ENCODE results near the gene SSUH2. TPM values are rescaled to one million over a fixed set of nuclear protein-coding genes. Genes with fewer than 3 reads are reported as not detected.

The SSUH2 gene
- total and polyA plus RNA-seq, 9 of the 15 experiments (the other 6 are each of a cell fraction or from before 2014, with no cell fraction given): 0.04 to 0.17 (median 0.04) TPM; not detected in 6

DNA sequence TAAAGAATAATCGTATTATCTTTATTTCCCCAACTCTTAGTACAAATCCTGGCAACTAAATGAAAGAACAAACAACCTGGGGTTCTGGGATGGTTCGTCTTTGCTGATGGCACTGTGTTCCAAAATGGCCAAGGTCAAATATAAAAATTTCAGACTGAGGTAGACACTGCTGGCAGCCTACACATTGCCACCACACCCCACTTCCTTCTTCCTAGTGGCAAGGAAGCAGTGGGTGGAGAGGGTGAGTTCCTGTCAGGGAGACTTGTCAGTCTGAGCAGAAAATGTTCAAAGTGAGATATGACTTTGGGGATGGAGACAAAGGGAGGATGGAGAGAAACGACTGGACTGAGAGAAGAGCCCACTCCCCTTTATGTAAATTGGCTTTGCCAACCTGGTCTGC is 73.3 kb downstream of the SSUH2 start:
- H3K9ac ChIP-seq (ENCODE audit: insufficient read depth in 1 of 2, low read depth in 2 of 2, low read length in 2 of 2): no peak overlapping the region
- WGBS (ENCODE audit: insufficient coverage, low coverage, missing lambda C conversion rate): 0% methylated on average over 3 of the region's 3 CpGs
- CTCF ChIA-PET (ENCODE audit: low intra/inter-chr PET ratio): no interaction called here
- H3K4me1 ChIP-seq (replicated peaks in 1 of 2; ENCODE audit: control insufficient read depth in 2 of 2, insufficient read depth in 2 of 2, low read length in 2 of 2): no peaks in the 10 kb centered on the region
- H3K4me3 ChIP-seq: no peak overlapping the region
- no peak overlapping the region for H3K4me2 ChIP-seq (ENCODE audit: insufficient read depth, low read length)
- H2AFZ ChIP-seq (ENCODE audit: low read depth, low read length): no peak overlapping the region
- no peaks in the 10 kb centered on the region for H3K27me3 ChIP-seq (ENCODE audit: control insufficient read depth in 2 of 2, insufficient read depth in 2 of 2, low read length in 2 of 2)
- POLR2A ChIA-PET: no interaction called here
- no TSS peak for BruUV-seq (replicated peaks)
- no peaks in the 10 kb centered on the region for H4K20me1 ChIP-seq (replicated peaks; ENCODE audit: control insufficient read depth, insufficient read depth, low read length)
- H3K27ac ChIP-seq (ENCODE audit: extremely low read depth, low read depth, low read length): no peak overlapping the region
- ATAC-seq (no peak), FAIRE-seq (no peak), DNase-seq (ENCODE audit: extremely low read depth in 1 of 4, low spot score in 3 of 4) (no peak)
- TF ChIP-seq DPF2 (IDR thresholded peaks at IDR 0.05): no peak
- no peak for TF ChIP-seq NFIC (IDR thresholded peaks at IDR 0.05)
- TF ChIP-seq MCM3 (IDR thresholded peaks at IDR 0.05): no peak
- TF ChIP-seq MAZ (CRISPR knock-in tag; conservative IDR thresholded peaks at IDR 0.05 in 1 of 2, IDR thresholded peaks at IDR 0.05 in 1 of 2): no peak
- no peak for TF ChIP-seq ILF3 (IDR thresholded peaks at IDR 0.05; ENCODE audit: borderline replicate concordance)
- TF ChIP-seq RAD21 (CRISPR knock-in tag; conservative IDR thresholded peaks at IDR 0.05 in 1 of 2, IDR thresholded peaks at IDR 0.05 in 1 of 2): no peak
- TF ChIP-seq ELF2 (CRISPR knock-in tag; IDR thresholded peaks at IDR 0.05): no peak
- TF ChIP-seq PTBP1 (IDR thresholded peaks at IDR 0.05; ENCODE audit: low read depth, low read length): no peak
- TF ChIP-seq MBD2 (IDR thresholded peaks at IDR 0.05; ENCODE audit: borderline replicate concordance, low read depth): no peak
- no peak for TF ChIP-seq RBM34 (IDR thresholded peaks at IDR 0.05; ENCODE audit: borderline replicate concordance, insufficient read depth, low read length)
- no peak for TF ChIP-seq SRSF3 (IDR thresholded peaks at IDR 0.05; ENCODE audit: insufficient read depth, low read length)
- TF ChIP-seq ZNF75A (CRISPR knock-in tag; IDR thresholded peaks at IDR 0.05): no peak
- no peak for TF ChIP-seq EWSR1 (IDR thresholded peaks at IDR 0.05; ENCODE audit: borderline replicate concordance, low read depth, partially characterized antibody)
- TF ChIP-seq POLR2A (conservative IDR thresholded peaks at IDR 0.05): no peak
- no peak for TF ChIP-seq E2F3 (CRISPR knock-in tag; IDR thresholded peaks at IDR 0.05)
- TF ChIP-seq ZNF76 (CRISPR knock-in tag; IDR thresholded peaks at IDR 0.05; ENCODE audit: borderline replicate concordance): no peak
- TF ChIP-seq FOXM1 (IDR thresholded peaks at IDR 0.05; ENCODE audit: low read depth): no peak
- no peak for TF ChIP-seq FOXM1 (CRISPR knock-in tag; IDR thresholded peaks at IDR 0.05; ENCODE audit: low read depth)
- TF ChIP-seq DDX20 (tag; IDR thresholded peaks at IDR 0.05; ENCODE audit: low read depth): no peak
- TF ChIP-seq ZNF551 (CRISPR knock-in tag; IDR thresholded peaks at IDR 0.05): no peak
- no peaks in the 10 kb centered on the region for H3K9me1 ChIP-seq (ENCODE audit: control insufficient read depth, insufficient read depth, low read length)
- H3K79me2 ChIP-seq (ENCODE audit: control insufficient read depth, insufficient read depth, low read length): no peaks in the 10 kb centered on the region
- in situ Hi-C loops (cut with MboI) (no loop called here), intact Hi-C loops (cut with micrococcal nuclease) (no loop called here)
- no peaks in the 10 kb centered on the region for H3K9me3 ChIP-seq (replicated peaks; ENCODE audit: control insufficient read depth, insufficient read depth, low read depth, low read length)
- no peaks in the 10 kb centered on the region for H3K36me3 ChIP-seq (ENCODE audit: control insufficient read depth, insufficient read depth, low read length)

Data from K562 (cell line).